HEK293 (cell line): ENCODE results near the gene TBC1D17.

ENCODE experiments used
- CTCF ChIA-PET: fragments of 350-600 bp; formaldehyde crosslinking; extraction: SDS; loops from one replicate; lab custom pipeline; 2021; ENCODE audit warnings: antibody characterized with exemption; lab: Yijun Ruan, JAX
- POLR2A ChIA-PET: fragments of 300-600 bp; formaldehyde crosslinking; extraction: SDS; loops from one replicate; lab custom pipeline; 2020; ENCODE audit warnings: antibody characterized with exemption, inconsistent platforms; lab: Yijun Ruan, JAX
- H3K27ac ChIP-seq: fragments of 200-500 bp; sonication (Bioruptor generic); 2 replicates; pipeline ENCODE4 v1.5.1; 2014; ENCODE audit warnings: low read depth, low read length, control low read depth, inconsistent platforms; ENCODE audit errors: extremely low read depth
- H3K36me3 ChIP-seq, 2 experiments: fragments of 200-500 bp in 1 of 2; sonication (Bioruptor generic) in 1 of 2; 1 replicate in 1 of 2; 2 replicates in 1 of 2; pipeline ENCODE4 v1.5.1; 2014 to 2017; ENCODE audit warnings: inconsistent platforms in 2 of 2, low read length in 2 of 2; ENCODE audit not compliant: control insufficient read depth in 2 of 2, insufficient read depth in 1 of 2
- H3K4me1 ChIP-seq: fragments of 200-500 bp; sonication (Bioruptor generic); 2 replicates; pipeline ENCODE4 v1.5.1; 2014; ENCODE audit warnings: mild to moderate bottlenecking, low read length, inconsistent platforms; ENCODE audit not compliant: control insufficient read depth, insufficient read depth
- H3K4me3 ChIP-seq: 2 replicates; pipeline ENCODE4 v1.5.1; 2011; ENCODE audit warnings: low read depth, mild to moderate bottlenecking, control low read depth, low read length, moderate library complexity
- H3K9me3 ChIP-seq: fragments of 200-500 bp; sonication (Bioruptor generic); 2 replicates; pipeline ENCODE4 v1.5.1; 2014; ENCODE audit warnings: low read depth, low read length, inconsistent platforms; ENCODE audit not compliant: control insufficient read depth, insufficient read depth
- INSM2 ChIP-seq: fragments of 450-650 bp; formaldehyde crosslinking; IDR thresholded peaks from 2 replicates; pipeline ENCODE4 v1.5.1; 2016; ENCODE audit warnings: missing biosample characterization, missing genetic modification characterization
- PBX3 ChIP-seq: sonication (generic); formaldehyde crosslinking; IDR thresholded peaks from 2 replicates; pipeline ENCODE4 v1.8.1; 2022; ENCODE audit warnings: mild to moderate bottlenecking, moderate library complexity, missing genetic modification reagents
- PRDM2 ChIP-seq: fragments of 450-650 bp; formaldehyde crosslinking; IDR thresholded peaks from 2 replicates; pipeline ENCODE4 v1.5.1; 2016; ENCODE audit warnings: missing biosample characterization, missing genetic modification characterization, borderline replicate concordance
- PRDM6 ChIP-seq: fragments of 450-650 bp; formaldehyde crosslinking; IDR thresholded peaks from 2 replicates; pipeline ENCODE4 v1.5.1; 2017; ENCODE audit warnings: missing biosample characterization, missing genetic modification characterization
- TSHZ1 ChIP-seq: fragments of 450-650 bp; formaldehyde crosslinking; IDR thresholded peaks from 2 replicates; pipeline ENCODE4 v1.5.1; 2016; ENCODE audit warnings: missing biosample characterization, missing genetic modification characterization, borderline replicate concordance
- ZNF112 ChIP-seq: fragments of 450-650 bp; formaldehyde crosslinking; IDR thresholded peaks from 2 replicates; pipeline ENCODE4 v1.5.0; 2017; ENCODE audit warnings: missing biosample characterization, missing genetic modification characterization
- ZNF2 ChIP-seq: fragments of 450-650 bp; formaldehyde crosslinking; IDR thresholded peaks from 2 replicates; pipeline ENCODE4 v1.5.1; 2016; ENCODE audit warnings: missing biosample characterization, missing genetic modification characterization
- ZNF239 ChIP-seq: fragments of 450-650 bp; formaldehyde crosslinking; IDR thresholded peaks from 2 replicates; pipeline ENCODE4 v1.5.1; 2016; ENCODE audit warnings: missing biosample characterization, missing genetic modification characterization
- ZNF280D ChIP-seq: fragments of 450-650 bp; formaldehyde crosslinking; IDR thresholded peaks from 2 replicates; pipeline ENCODE4 v1.5.1; 2016; ENCODE audit warnings: missing biosample characterization, missing genetic modification characterization
- ZNF37A ChIP-seq: fragments of 450-650 bp; IDR thresholded peaks from 2 replicates; pipeline ENCODE4 v1.5.1; 2018; ENCODE audit warnings: missing biosample characterization, missing genetic modification characterization
- ZNF529 ChIP-seq: fragments of 450-650 bp; formaldehyde crosslinking; IDR thresholded peaks from 2 replicates; pipeline ENCODE4 v1.5.1; 2017; ENCODE audit warnings: missing genetic modification characterization, missing biosample characterization; ENCODE audit not compliant: insufficient replicate concordance
- ZNF623 ChIP-seq: fragments of 450-650 bp; formaldehyde crosslinking; IDR thresholded peaks from 2 replicates; pipeline ENCODE4 v1.5.1; 2016; ENCODE audit warnings: missing biosample characterization, missing genetic modification characterization
- ZNF639 ChIP-seq: fragments of 450-650 bp; formaldehyde crosslinking; IDR thresholded peaks from 2 replicates; pipeline ENCODE4 v1.5.1; 2016; ENCODE audit warnings: missing biosample characterization, missing genetic modification characterization
- ZNF704 ChIP-seq: fragments of 450-650 bp; formaldehyde crosslinking; IDR thresholded peaks from 2 replicates; pipeline ENCODE4 v1.5.1; 2016; ENCODE audit warnings: missing biosample characterization, missing genetic modification characterization

The TBC1D17 gene

GRCh38 chr19:49863935-49864320, 13.6 kb upstream of the TBC1D17 start (continued):
- TF ChIP-seq PRDM2 (tag by site-specific recombination) (no peak), ZNF37A (tag by site-specific recombination) (no peak), ZNF639 (no peak)

GRCh38 chr19:49864890-49865289, 12.6 kb upstream of the TBC1D17 start:
- no peaks in the 10 kb centered on the region for H3K9me3 ChIP-seq
- POLR2A ChIA-PET: interaction anchor here (0.7 to 8.2 kb wide), 13 partner anchors 9 to 979 kb away, joined by 3 to 128 read pairs (median 5); partner anchors contain the start of genes AKT1S1, ATF5, FUZ and NUP62
- H3K4me3 ChIP-seq: no peak overlapping the region
- peaks cover 13 to 49% of the 10 kb centered on the region in 2 experiments for H3K36me3 ChIP-seq
- H3K27ac ChIP-seq: no peak overlapping the region
- CTCF ChIA-PET: interaction anchor here (0.5 to 1.2 kb wide), 7 partner anchors 13 to 639 kb away, joined by 3 to 5 read pairs (median 3); partner anchors contain the start of gene PTOV1
- H3K4me1 ChIP-seq: peaks cover 31% of the 10 kb centered on the region
- TF ChIP-seq TSHZ1 (tag by site-specific recombination): no peak
- TF ChIP-seq PRDM6 (tag by site-specific recombination): no peak
- peak; percentile 41; the same call in 1 of the 2 replicates for TF ChIP-seq ZNF280D
- no peak for TF ChIP-seq ZNF112 (tag by site-specific recombination)
- TF ChIP-seq ZNF239 (tag by site-specific recombination): no peak
- no peak for TF ChIP-seq ZNF704 (tag by site-specific recombination)
- peak; percentile 39; the same call in 1 of the 2 replicates for TF ChIP-seq ZNF623 (tag by site-specific recombination)
- no peak for TF ChIP-seq INSM2 (tag by site-specific recombination)
- TF ChIP-seq ZNF529 (tag by site-specific recombination): no peak
- TF ChIP-seq PBX3 (CRISPR knock-in tag): no peak
- no peak for TF ChIP-seq ZNF2 (tag by site-specific recombination)
